ENCODE measurements around the gene DPEP2NB. TPM values are rescaled to one million over a fixed set of nuclear protein-coding genes. Genes with fewer than 3 reads are reported as not detected.

The DPEP2NB gene
- total RNA-seq, 1 donor from 2014 or later = not detected

Small RNA genes lying within 50 kb of the gene (small RNA-seq; reads per million reads assigned to genes)
- gene RNU6-359P = not detected

Other genes with a start within 250 kb of the DPEP2NB start
- gene RANBP10, start 209.4 kb downstream of the DPEP2NB start, total RNA-seq = 4.4 TPM
- 3.7 TPM for gene TSNAXIP1, start 209.0 kb downstream of the DPEP2NB start, total RNA-seq
- 25.3 TPM for gene THAP11, start 173.6 kb downstream of the DPEP2NB start, total RNA-seq
- 73.2 TPM for gene NUTF2, start 169.0 kb downstream of the DPEP2NB start, total RNA-seq
- 19.7 TPM for gene CENPT, start 168.2 kb downstream of the DPEP2NB start, total RNA-seq
- 45.2 TPM for gene EDC4, start 142.9 kb downstream of the DPEP2NB start, total RNA-seq
- gene NRN1L, start 131.0 kb downstream of the DPEP2NB start, total RNA-seq = not detected
- gene PSKH1, start 122.7 kb downstream of the DPEP2NB start, total RNA-seq = 5.1 TPM
- 1.4 TPM for gene CTRL, start 84.0 kb downstream of the DPEP2NB start, total RNA-seq
- 13.3 TPM for gene PSMB10, start 79.1 kb downstream of the DPEP2NB start, total RNA-seq
- gene LCAT, start 71.8 kb downstream of the DPEP2NB start, total RNA-seq = 0.47 TPM
- gene SLC12A4, start 47.3 kb downstream of the DPEP2NB start, total RNA-seq = 8.0 TPM
- not detected for gene DPEP3, start 35.4 kb downstream of the DPEP2NB start, total RNA-seq
- not detected for gene DPEP2, start 16.4 kb downstream of the DPEP2NB start, total RNA-seq
- gene DDX28, start 7.3 kb upstream of the DPEP2NB start, total RNA-seq = 11.2 TPM
- 9.0 TPM for gene DUS2, start 7.4 kb upstream of the DPEP2NB start, total RNA-seq
- 23.2 TPM for gene NFATC3, start 69.5 kb upstream of the DPEP2NB start, total RNA-seq
- not detected for gene ESRP2, start 220.2 kb upstream of the DPEP2NB start, total RNA-seq
- 17.3 TPM for gene PLA2G15, start 229.5 kb upstream of the DPEP2NB start, total RNA-seq
- 20.1 TPM for gene SLC7A6, start 248.6 kb upstream of the DPEP2NB start, total RNA-seq

All from occipital lobe (tissue), 2 donors.